RWPE1 (cell line): ENCODE measurements around the gene UNC13C.

Experiments used
- CTCF ChIA-PET: fragments of 350-600 bp; sonication (Branson Sonifier 250); formaldehyde crosslinking; extraction: SDS; loops from one replicate; lab custom pipeline; 2021; lab: Yijun Ruan, JAX
- POLR2A ChIA-PET: fragments of 400-600 bp; formaldehyde crosslinking; extraction: SDS; loops from one replicate; lab custom pipeline; 2020; ENCODE audit warnings: antibody characterized with exemption; ENCODE audit not compliant: low non-redundant PET; lab: Yijun Ruan, JAX
- DNase-seq: peaks from one replicate; pipeline ENCODE4 v3.0.0; 2012; ENCODE audit warnings: low spot score
- H3K27ac ChIP-seq: fragments of 450-650 bp; 2 replicates; pipeline ENCODE4 v1.5.1; 2017
- CTCF ChIP-seq: fragments of 450-650 bp; conservative IDR thresholded peaks from 2 replicates; pipeline ENCODE4 v1.5.1; 2017; ENCODE audit warnings: low read depth, mild to moderate bottlenecking

UNC13C gene

DNA sequence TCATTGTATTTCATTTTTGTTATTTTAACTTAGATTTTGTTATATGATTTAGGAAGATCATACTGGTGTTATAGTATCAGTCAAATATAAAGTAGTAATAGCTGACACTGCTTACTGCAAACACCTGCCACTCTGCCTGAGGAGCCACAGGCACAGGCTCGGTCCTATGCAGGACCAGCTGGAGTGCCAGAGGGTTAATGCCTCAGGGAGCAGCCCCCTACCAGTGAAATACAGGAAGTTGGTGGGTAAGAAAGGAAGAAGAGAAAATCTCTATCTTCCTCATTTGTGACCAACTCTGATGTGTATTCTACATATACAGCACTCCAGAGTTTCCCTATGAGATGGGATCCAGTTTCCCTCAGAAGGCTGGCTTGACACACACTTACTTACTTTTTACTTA is 593.3 kb downstream of the UNC13C start:
- ChIA-PET CTCF (no interaction called here), POLR2A (no interaction called here)
- no peak for DNase-seq
- no peak overlapping the region for H3K27ac ChIP-seq
- no peak for TF ChIP-seq CTCF

DNA sequence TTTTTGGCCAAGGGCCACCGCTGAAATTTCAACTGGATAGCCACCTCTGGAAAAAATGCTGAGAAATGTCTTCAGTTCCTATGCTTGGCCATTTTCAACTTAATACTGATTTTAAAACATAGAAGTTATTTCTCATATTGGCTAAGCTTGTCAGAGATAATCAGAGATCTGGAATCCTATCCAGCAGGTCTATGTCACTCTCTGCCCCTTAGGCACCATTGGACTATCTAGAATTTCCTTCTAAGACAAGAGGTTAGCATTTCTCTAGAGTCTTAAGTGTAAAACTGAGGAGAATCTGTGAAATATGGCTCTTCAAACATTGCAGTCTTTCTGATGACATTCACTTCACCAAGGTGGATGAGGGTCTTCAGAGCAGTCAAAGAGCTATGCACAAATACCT is 597.3 kb downstream of the UNC13C start:
- DNase-seq = no peak
- TF ChIP-seq CTCF = no peak
- H3K27ac ChIP-seq = no peak overlapping the region
- CTCF ChIA-PET = no interaction called here
- POLR2A ChIA-PET = no interaction called here

DNA sequence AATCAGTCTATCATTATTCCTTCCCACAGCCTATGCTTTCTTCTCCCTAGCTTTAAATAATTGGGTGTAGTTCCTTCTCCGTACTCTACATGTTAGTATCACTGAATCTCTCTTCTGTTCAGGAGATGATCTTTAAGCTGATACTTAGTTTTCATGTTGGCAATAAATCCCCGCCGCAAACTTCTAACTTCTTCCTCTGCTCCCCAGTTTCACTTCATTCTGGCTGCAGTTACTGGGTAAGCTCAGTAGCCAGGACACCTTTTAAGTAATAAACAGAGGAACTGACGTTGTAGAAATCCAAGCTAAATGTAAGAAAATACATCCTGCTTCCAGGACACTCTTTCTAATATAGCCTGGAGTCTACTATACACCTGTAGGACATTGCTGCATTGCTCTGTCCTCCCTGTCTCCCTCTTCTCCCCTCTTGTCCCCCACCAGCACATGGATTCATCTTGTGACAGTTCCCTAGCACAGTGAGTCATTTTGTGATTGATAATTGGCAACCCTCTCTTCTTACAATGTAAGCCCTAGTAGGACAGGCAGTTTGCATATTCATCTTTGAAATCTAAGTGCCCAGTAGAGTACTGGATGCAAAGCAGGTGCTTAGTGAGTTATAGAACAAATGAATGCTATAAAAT is 598.2 kb downstream of the UNC13C start:
- DNase-seq = no peak
- ChIA-PET POLR2A (no interaction called here), CTCF (no interaction called here)
- H3K27ac ChIP-seq = no peak overlapping the region
- no peak for TF ChIP-seq CTCF

GRCh38 chr15:54577476-54578250 is 599.4 kb downstream of the UNC13C start:
- no peak for DNase-seq
- no peak for TF ChIP-seq CTCF
- CTCF ChIA-PET = interaction anchor here (0.6 kb wide), 1 partner anchor 819 kb away, joined by 3 read pairs; no protein-coding TSS in a partner anchor
- H3K27ac ChIP-seq = no peak overlapping the region
- POLR2A ChIA-PET = no interaction called here

- no peak for TF ChIP-seq CTCF
- DNase-seq = no peak
- no peak overlapping the region for H3K27ac ChIP-seq
- ChIA-PET CTCF (interaction anchor here (0.6 to 0.8 kb wide), 2 partner anchors 37 to 619 kb away, joined by 5 to 6 read pairs; no protein-coding TSS in a partner anchor), POLR2A (no interaction called here)
Measured at GRCh38 chr15:54579855-54580254, 601.6 kb downstream of the UNC13C start.

GRCh38 chr15:54580643-54581042 is 602.4 kb downstream of the UNC13C start:
- H3K27ac ChIP-seq = no peak overlapping the region
- ChIA-PET POLR2A (no interaction called here), CTCF (no interaction called here)
- no peak for TF ChIP-seq CTCF
- peak; percentile 9 for DNase-seq
